K562 (cell line): ENCODE data around the gene C16orf86. TPM values are rescaled to one million over a fixed set of nuclear protein-coding genes. Genes with fewer than 3 reads are reported as not detected.

Experiments used
- ATAC-seq: fragments of 200-7000 bp; cut with Tn5 transposase; 3 replicates; pipeline ENCODE4 v1.9.1; 2020; ENCODE audit warnings: moderate library complexity
- BruUV-seq: library from RNA; stranded (reverse); fragments of 400-500 nt; replicated peaks from 2 replicates; lab custom pipeline; 2021; lab: Mats Ljungman, UMichigan
- CTCF ChIA-PET: fragments of 300-600 bp; formaldehyde crosslinking; extraction: SDS; loops from one replicate; lab custom pipeline; 2021; ENCODE audit warnings: low intra/inter-chr PET ratio; lab: Yijun Ruan, JAX
- POLR2A ChIA-PET: fragments of 300-600, 350-650 bp; sonication (Branson Sonifier 250); formaldehyde crosslinking; extraction: SDS; loops from one replicate; lab custom pipeline; 2021; ENCODE audit warnings: antibody characterized with exemption, inconsistent platforms; lab: Yijun Ruan, JAX
- DNase-seq, 4 experiments: peaks; one replicate each; pipeline versions ENCODE4 v3.0.0 to v3.0.0-alpha.2; 2011 to 2018; ENCODE audit warnings: low spot score in 3 of 4, mixed read lengths in 3 of 4; ENCODE audit errors: extremely low read depth in 1 of 4
- FAIRE-seq: peaks from 2 replicates; lab custom pipeline; 2011; peaks lifted over from hg19 to GRCh38; lab: Jason Lieb, UNC
- H2AFZ ChIP-seq: 2 replicates; pipeline ENCODE4 v1.6.0; 2011; ENCODE audit warnings: low read depth, low read length, control low read depth, inconsistent platforms
- H3K27ac ChIP-seq: fragments of 200-600 bp; 3 replicates; pipeline ENCODE4 v1.8.0; 2011; ENCODE audit warnings: low read depth, mild to moderate bottlenecking, control low read depth, inconsistent platforms, low read length, moderate library complexity, mixed read lengths; ENCODE audit errors: extremely low read depth
- H3K27me3 ChIP-seq, 2 experiments: fragments of 300-600 bp in 1 of 2; 2 replicates in 1 of 2; 3 replicates in 1 of 2; pipeline versions ENCODE4 v1.6.0 to v1.8.0; 2011; ENCODE audit warnings: inconsistent platforms in 2 of 2, low read length in 2 of 2, mild to moderate bottlenecking in 1 of 2, mixed read lengths in 1 of 2, moderate library complexity in 1 of 2; ENCODE audit not compliant: control insufficient read depth in 2 of 2, insufficient read depth in 2 of 2
- H3K36me3 ChIP-seq: fragments of 300-600 bp; 3 replicates; pipeline ENCODE4 v1.8.0; 2011; ENCODE audit warnings: mild to moderate bottlenecking, low read length, inconsistent platforms; ENCODE audit not compliant: control insufficient read depth, insufficient read depth
- H3K4me1 ChIP-seq, 2 experiments: fragments of 200-600 bp in 1 of 2; replicated peaks in 1 of 2; 2 replicates in 1 of 2; 3 replicates in 1 of 2; pipeline versions ENCODE4 v1.5.1 to v1.8.0; 2011; ENCODE audit warnings: inconsistent platforms in 2 of 2, low read length in 2 of 2, mild to moderate bottlenecking in 1 of 2, mixed read lengths in 1 of 2, moderate library complexity in 1 of 2; ENCODE audit not compliant: control insufficient read depth in 2 of 2, insufficient read depth in 2 of 2
- H3K4me2 ChIP-seq: 2 replicates; pipeline ENCODE4 v1.6.1; 2011; ENCODE audit warnings: low read length, control low read depth, inconsistent platforms, mixed read lengths; ENCODE audit not compliant: insufficient read depth
- H3K4me3 ChIP-seq: fragments of 200-600 bp; sonication (generic), shearing (Covaris generic); 2 replicates; pipeline ENCODE4 v1.5.1; 2016; ENCODE audit warnings: control low read depth, inconsistent platforms
- H3K79me2 ChIP-seq: fragments of 200-600 bp; 3 replicates; pipeline ENCODE4 v1.8.0; 2011; ENCODE audit warnings: low read length, inconsistent platforms; ENCODE audit not compliant: control insufficient read depth, insufficient read depth
- H3K9ac ChIP-seq, 2 experiments: 2 replicates each; pipeline versions ENCODE4 v1.6.0 to v1.6.1; 2011; ENCODE audit warnings: low read depth in 2 of 2, low read length in 2 of 2, control low read depth in 1 of 2, inconsistent platforms in 1 of 2, mild to moderate bottlenecking in 1 of 2, mixed read lengths in 1 of 2; ENCODE audit not compliant: insufficient read depth in 1 of 2
- H3K9me1 ChIP-seq: one replicate; pipeline ENCODE4 v1.6.0; 2011; ENCODE audit warnings: inconsistent platforms, mild to moderate bottlenecking, low read length, moderate library complexity; ENCODE audit not compliant: control insufficient read depth, insufficient read depth
- H3K9me3 ChIP-seq: replicated peaks from 2 replicates; pipeline ENCODE4 v1.5.1; 2011; ENCODE audit warnings: low read depth, low read length, inconsistent platforms; ENCODE audit not compliant: control insufficient read depth, insufficient read depth
- H4K20me1 ChIP-seq: replicated peaks from 2 replicates; pipeline ENCODE4 v1.6.1; 2011; ENCODE audit warnings: low read length, inconsistent platforms, mixed read lengths; ENCODE audit not compliant: control insufficient read depth, insufficient read depth
- COPS2 ChIP-seq: fragments of 450-650 bp; conservative IDR thresholded peaks from 2 replicates; pipeline ENCODE4 v1.6.1; 2016; ENCODE audit warnings: mild to moderate bottlenecking, moderate library complexity
- CREB1 ChIP-seq, 2 experiments: sonication (generic) in 1 of 2; formaldehyde crosslinking in 1 of 2; IDR thresholded peaks; 2 replicates each; pipeline versions ENCODE4 v1.6.1 to v1.8.0; 2012 to 2022; ENCODE audit warnings: inconsistent platforms in 1 of 2, mild to moderate bottlenecking in 1 of 2, missing genetic modification reagents in 1 of 2, moderate library complexity in 1 of 2
- MAX ChIP-seq: sonication (generic); formaldehyde crosslinking; IDR thresholded peaks from 2 replicates; pipeline ENCODE4 v1.9.0; 2022; ENCODE audit warnings: mild to moderate bottlenecking, missing genetic modification reagents
- NCOA4 ChIP-seq: fragments of 450-650 bp; IDR thresholded peaks from 2 replicates; pipeline ENCODE4 v1.6.1; 2018; ENCODE audit warnings: mild to moderate bottlenecking; ENCODE audit not compliant: partially characterized antibody
- PHTF2 ChIP-seq: fragments of 250-450 bp; sonication (Bioruptor Pico); IDR thresholded peaks from 2 replicates; pipeline ENCODE4 v1.5.0; 2021; ENCODE audit warnings: mild to moderate bottlenecking
- RBM22 ChIP-seq: fragments of 200-400 bp; formaldehyde crosslinking; IDR thresholded peaks from 2 replicates; pipeline ENCODE4 v1.6.1; 2018; ENCODE audit warnings: low read length, low read depth; ENCODE audit not compliant: poor library complexity, severe bottlenecking
- SP2 ChIP-seq: IDR thresholded peaks from 2 replicates; pipeline ENCODE4 v1.6.1; 2011; ENCODE audit warnings: mild to moderate bottlenecking, low read depth, low read length, moderate library complexity; ENCODE audit not compliant: poor library complexity, severe bottlenecking; ENCODE audit errors: extremely low read depth
- WGBS: fragments of 100-300 bp; shearing (Covaris generic); methylation state at CpG from one replicate; pipeline ENCODE4 v1.1.6; 2016; ENCODE audit warnings: low coverage, mixed read lengths; ENCODE audit not compliant: insufficient coverage; ENCODE audit errors: missing lambda C conversion rate; 5-methylcytosine and 5-hydroxymethylcytosine counted together
- in situ Hi-C: fragments of 300-500 bp; cut with MboI; formaldehyde crosslinking; loops from 4 replicates; pipeline ENCODE4 v1.15.0; 2018; ENCODE audit warnings: inconsistent platforms, mixed read lengths
- intact Hi-C: fragments of 100-400 bp; cut with micrococcal nuclease; formaldehyde crosslinking; loops from 2 replicates; pipeline ENCODE4 v1.14.2; 2022
- polyA plus RNA-seq, 8 experiments: library from polyadenylated mRNA; depleted of rRNA in 4 of 8; stranded (reverse) in 5 of 8; unstranded in 3 of 8; fragments of >200 nt; fragmentation: Nextera tagmentation in 2 of 8; fragmentation: Illumina TruSeq in 1 of 8; extraction: Ambion mirVana in 2 of 8; extraction: Trizol in 1 of 8; gene quantifications; 2 replicates each; pipeline versions ENCODE4 v1.2.1 to v1.2.3, GENCODE V29; 2011 to 2014; ENCODE audit warnings: inconsistent platforms in 1 of 8, missing spikeins in 1 of 8
- total RNA-seq, 7 experiments: library from RNA; depleted of rRNA in 6 of 7; stranded (reverse); fragments of >200 nt in 6 of 7; fragmentation: Illumina TruSeq in 2 of 7; extraction: Trizol in 2 of 7; gene quantifications; 2 replicates each; pipeline versions ENCODE4 v1.2.1 to v1.2.3, GENCODE V29; 2011 to 2021; ENCODE audit warnings: low replicate concordance in 1 of 7

Gene C16orf86
- total and polyA plus RNA-seq, 9 of the 15 experiments (the other 6 are each of a cell fraction or from before 2014, with no cell fraction given) = 0.13 to 1.2 (median 0.27) TPM; not detected in 3

DNA sequence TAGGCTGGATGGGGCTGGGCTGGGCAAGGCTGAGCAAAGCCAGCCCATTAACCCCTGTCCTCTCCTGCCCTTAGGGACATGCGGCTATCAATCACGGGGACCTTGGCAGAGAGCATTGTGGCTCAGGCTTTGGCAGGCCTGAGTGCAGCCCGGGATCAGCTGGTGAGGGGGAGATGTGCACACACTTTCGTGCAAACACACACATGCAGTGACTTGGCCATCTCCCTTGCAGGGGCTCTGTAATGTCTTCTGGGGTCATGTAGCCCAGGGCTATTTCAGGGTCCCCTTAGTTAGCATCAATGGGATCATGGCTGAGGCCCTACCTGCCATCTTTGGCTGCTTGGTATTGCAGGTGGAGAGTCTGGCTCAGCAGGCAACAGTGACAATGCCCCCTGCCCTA lies 14.8 kb upstream of the C16orf86 start:
- WGBS = 0% methylated on average over 4 of the region's 4 CpGs
- intact Hi-C loops (no loop called here), in situ Hi-C loops (no loop called here)
- H3K9ac ChIP-seq = no peak overlapping the region
- ChIA-PET POLR2A (interaction anchor here (0.5 kb wide), 1 partner anchor 9 kb away, joined by 3 read pairs; the partner anchor contains the start of gene PARD6A), CTCF (no interaction called here)
- H3K9me3 ChIP-seq = no peaks in the 10 kb centered on the region
- ATAC-seq = no peak
- FAIRE-seq = no peak
- DNase-seq = no peak
- H3K4me3 ChIP-seq = no peak overlapping the region
- H3K27me3 ChIP-seq = peaks cover 8 to 66% of the 10 kb centered on the region in 2 experiments; a peak in 4 of 5 replicates
- peaks cover 0 to 62% of the 10 kb centered on the region in 2 experiments; a peak in 4 of 5 replicates for H3K4me1 ChIP-seq
- H4K20me1 ChIP-seq = peaks cover 13% of the 10 kb centered on the region; the same call in 1 of the 2 replicates
- H3K27ac ChIP-seq = no peak overlapping the region
- no peaks in the 10 kb centered on the region for H3K36me3 ChIP-seq
- no TSS peak for BruUV-seq
- no peaks in the 10 kb centered on the region for H3K9me1 ChIP-seq
- no peaks in the 10 kb centered on the region for H3K79me2 ChIP-seq
- TF ChIP-seq NCOA4 = no peak
- TF ChIP-seq PHTF2 (CRISPR knock-in tag) = no peak
- TF ChIP-seq SP2 = no peak
- 0 out of 2 replicates have a peak, but pooled peaks have one; percentile 14 for TF ChIP-seq MAX
- no peak for TF ChIP-seq RBM22
- no peak for TF ChIP-seq COPS2
- TF ChIP-seq CREB1 (IDR thresholded peaks at IDR 0.05) = no peak
- 0 out of 2 replicates have a peak, but pooled peaks have one; percentile 3 for TF ChIP-seq CREB1 (CRISPR knock-in tag; IDR thresholded peaks at IDR 0.05)
- H3K4me2 ChIP-seq = no peak overlapping the region
- no peak overlapping the region for H2AFZ ChIP-seq
